Thyroid gland (tissue), 4 donors: ENCODE measurements around the gene NEFH.

Source experiments
- POLR2A ChIP-seq, 2 donors: fragments of 450-650 bp; IDR thresholded peaks; one replicate each; pipeline ENCODE4 v1.6.1; 2017; ENCODE audit warnings: antibody characterized with exemption in 2 of 2, mild to moderate bottlenecking in 2 of 2, moderate library complexity in 1 of 2
- TF ChIP-seq, protein P1 (sequence below), 6 experiments: fragments of 200-600 bp in 3 of 6; fragments of 450-650 bp in 3 of 6; sonication (generic) in 3 of 6; IDR thresholded peaks; one replicate each; pipeline ENCODE4 v1.5.1; 2016 to 2019; ENCODE audit warnings: antibody characterized with exemption in 6 of 6, mild to moderate bottlenecking in 2 of 6, inconsistent platforms in 1 of 6, moderate library complexity in 1 of 6

- TF ChIP-seq POLR2A (IDR thresholded peaks at IDR 0.05), result no peak
- TF ChIP-seq, protein P1, sequence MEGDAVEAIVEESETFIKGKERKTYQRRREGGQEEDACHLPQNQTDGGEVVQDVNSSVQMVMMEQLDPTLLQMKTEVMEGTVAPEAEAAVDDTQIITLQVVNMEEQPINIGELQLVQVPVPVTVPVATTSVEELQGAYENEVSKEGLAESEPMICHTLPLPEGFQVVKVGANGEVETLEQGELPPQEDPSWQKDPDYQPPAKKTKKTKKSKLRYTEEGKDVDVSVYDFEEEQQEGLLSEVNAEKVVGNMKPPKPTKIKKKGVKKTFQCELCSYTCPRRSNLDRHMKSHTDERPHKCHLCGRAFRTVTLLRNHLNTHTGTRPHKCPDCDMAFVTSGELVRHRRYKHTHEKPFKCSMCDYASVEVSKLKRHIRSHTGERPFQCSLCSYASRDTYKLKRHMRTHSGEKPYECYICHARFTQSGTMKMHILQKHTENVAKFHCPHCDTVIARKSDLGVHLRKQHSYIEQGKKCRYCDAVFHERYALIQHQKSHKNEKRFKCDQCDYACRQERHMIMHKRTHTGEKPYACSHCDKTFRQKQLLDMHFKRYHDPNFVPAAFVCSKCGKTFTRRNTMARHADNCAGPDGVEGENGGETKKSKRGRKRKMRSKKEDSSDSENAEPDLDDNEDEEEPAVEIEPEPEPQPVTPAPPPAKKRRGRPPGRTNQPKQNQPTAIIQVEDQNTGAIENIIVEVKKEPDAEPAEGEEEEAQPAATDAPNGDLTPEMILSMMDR (IDR thresholded peaks at IDR 0.05), result no peak
Observed at GRCh38 chr22:29449296-29449875, 30.6 kb upstream of the NEFH start.
